Ovary (tissue), 9 donors: ENCODE data around the gene SDHAF1. TPM values are rescaled to one million over a fixed set of nuclear protein-coding genes. Genes with fewer than 3 reads are reported as not detected.

Experiments
- DNase-seq, 5 donors: peaks; one replicate each; pipeline ENCODE4 v3.0.0-alpha.2; 2019 to 2020
- H3K27ac ChIP-seq, 2 donors: fragments of 200-600 bp; one replicate each; pipeline versions ENCODE4 v1.5.1 to v1.8.0; 2019 to 2022
- H3K27me3 ChIP-seq: fragments of 200-600 bp; one replicate; pipeline ENCODE4 v1.8.0; 2022
- H3K36me3 ChIP-seq: fragments of 200-600 bp; sonication (generic); one replicate; pipeline ENCODE4 v1.5.1; 2019
- H3K4me1 ChIP-seq: one replicate; pipeline ENCODE4 v1.8.1; 2013; ENCODE audit warnings: mild to moderate bottlenecking, moderate library complexity; ENCODE audit not compliant: insufficient read depth
- H3K4me3 ChIP-seq: fragments of 200-600 bp; sonication (generic); one replicate; pipeline ENCODE4 v1.5.1; 2017
- H3K9me3 ChIP-seq, 2 donors: fragments of 200-600 bp in 1 of 2; sonication (generic) in 1 of 2; one replicate each; pipeline versions ENCODE4 v1.5.1 to v1.8.1; 2013 to 2019; ENCODE audit warnings: mild to moderate bottlenecking in 1 of 2, moderate library complexity in 1 of 2
- CTCF ChIP-seq, 3 donors: fragments of 450-650 bp in 2 of 3; fragments of 200-600 bp in 1 of 3; IDR thresholded peaks; one replicate each; pipeline versions ENCODE4 v1.5.1 to v1.8.0; 2016 to 2022; ENCODE audit warnings: antibody characterized with exemption in 3 of 3, mild to moderate bottlenecking in 1 of 3
- EP300 ChIP-seq: sonication (generic); formaldehyde crosslinking; IDR thresholded peaks from one replicate; pipeline ENCODE4 v1.6.1; 2017; ENCODE audit warnings: antibody characterized with exemption
- POLR2A ChIP-seq: fragments of 450-650 bp; IDR thresholded peaks from one replicate; pipeline ENCODE4 v1.6.1; 2017; ENCODE audit warnings: antibody characterized with exemption, mild to moderate bottlenecking, moderate library complexity
- WGBS, 3 donors: extraction: QIAGEN DNeasy Blood & Tissue Kit in 1 of 3; methylation state at CpG; one replicate each; pipeline versions ENCODE4 v1.1.5 to v1.1.7; 2013 to 2017; 5-methylcytosine and 5-hydroxymethylcytosine counted together
- intact Hi-C, 4 donors: fragments of 100-400 bp; cut with DNase I; formaldehyde crosslinking; loops; one replicate each; pipeline versions ENCODE4 v1.11.0 to v1.15.1; 2022 to 2023
- polyA plus RNA-seq, 2 donors: library from polyadenylated mRNA; stranded (reverse); fragments of 200-250 nt in 1 of 2; fragments of 350-450 nt in 1 of 2; fragmentation: Illumina TruSeq in 1 of 2; extraction: RNeasy Lipid Tissue Mini Kit (QIAGEN cat#74804) in 1 of 2; gene quantifications; one replicate each; pipeline ENCODE4 v1.2.3, GENCODE V29; 2013 to 2014
- total RNA-seq, 7 donors: library from RNA; depleted of rRNA in 2 of 7; stranded (reverse); fragments of >200 nt in 2 of 7; fragmentation: NEBNext Ultra II Directional in 3 of 7; extraction: Animal tissue kit (Norgen Biotek cat#: 25700) in 3 of 7; gene quantifications; one replicate each; pipeline versions ENCODE4 v1.1.0 to v1.2.4, GENCODE V29; 2016 to 2023
- donor health status: DM: no; HTN: no; CAD: no; lungs with moderate emphysema.
- donor health status: DM: no; HTN: no; CAD: no.
- donor health status: Bipolar disorder and iron deficiency.
- donor health status: DM: yes; HTN: yes; CAD: no.
- donor health status: DM: no; HTN: no; CAD: no.
- donor health status: DM: yes; HTN: yes; CAD: no.

Gene SDHAF1
- total and polyA plus RNA-seq, 9 donors, result 11.2 to 78.6 (median 20.2) TPM

DNA sequence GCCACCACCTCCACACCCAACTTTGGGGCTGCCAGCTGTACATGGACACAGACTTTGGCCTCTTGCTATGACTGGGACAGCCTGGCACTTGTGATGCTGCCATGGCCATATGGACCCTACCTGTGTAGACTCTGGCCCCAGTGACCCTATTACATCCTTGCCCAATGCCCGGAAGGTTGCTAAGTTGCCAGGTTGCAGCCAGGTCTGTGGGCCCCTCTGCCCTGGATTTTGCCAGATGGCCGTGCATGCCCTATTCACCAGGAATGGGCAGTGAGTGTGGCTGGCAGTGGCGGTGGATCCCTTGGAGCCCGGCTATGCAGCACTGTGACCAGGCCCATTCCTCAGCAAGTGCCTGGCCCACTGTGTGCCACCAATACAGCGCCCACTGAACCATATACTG lies 8.9 kb upstream of the SDHAF1 start:
- H3K27me3 ChIP-seq, result no peaks in the 10 kb centered on the region
- no peaks in the 10 kb centered on the region for H3K9me3 ChIP-seq
- 89 to 93% (median 91%) methylated on average over 5 of the region's 5 CpGs for WGBS, 3 donors
- no peak for TF ChIP-seq CTCF (IDR thresholded peaks at IDR 0.05)
- TF ChIP-seq EP300, result no peak
- no peak for TF ChIP-seq POLR2A
- intact Hi-C loops, result no loop called here
- H3K27ac ChIP-seq, result no peak overlapping the region
- DNase-seq, result no peak
- no peaks in the 10 kb centered on the region for H3K4me1 ChIP-seq
- no peaks in the 10 kb centered on the region for H3K36me3 ChIP-seq
- no peak overlapping the region for H3K4me3 ChIP-seq

- no peaks in the 10 kb centered on the region for H3K36me3 ChIP-seq
- TF ChIP-seq EP300 (no peak), CTCF (IDR thresholded peaks at IDR 0.05) (no peak), POLR2A (no peak)
- H3K9me3 ChIP-seq, result no peaks in the 10 kb centered on the region
- H3K27me3 ChIP-seq, result no peaks in the 10 kb centered on the region
- no peak overlapping the region for H3K27ac ChIP-seq
- intact Hi-C loops, result no loop called here
- H3K4me1 ChIP-seq, result no peaks in the 10 kb centered on the region
- no peak for DNase-seq
- H3K4me3 ChIP-seq, result no peak overlapping the region
- 6 to 7% (median 6%) methylated on average over 54 of the region's 54 CpGs for WGBS, 3 donors
Observed at GRCh38 chr19:35986664-35987570, 8.1 kb upstream of the SDHAF1 start.

GRCh38 chr19:35987571-35987896 lies 7.5 kb upstream of the SDHAF1 start:
- no peak overlapping the region for H3K27ac ChIP-seq
- no peak for DNase-seq
- TF ChIP-seq EP300, result no peak
- TF ChIP-seq CTCF (IDR thresholded peaks at IDR 0.05), result no peak
- TF ChIP-seq POLR2A, result no peak
- H3K4me3 ChIP-seq, result no peak overlapping the region
- intact Hi-C loops, result no loop called here
- no peaks in the 10 kb centered on the region for H3K4me1 ChIP-seq
- WGBS, 3 donors, result 20 to 26% (median 21%) methylated on average over 8 of the region's 8 CpGs
- no peaks in the 10 kb centered on the region for H3K9me3 ChIP-seq
- H3K36me3 ChIP-seq, result no peaks in the 10 kb centered on the region
- no peaks in the 10 kb centered on the region for H3K27me3 ChIP-seq

DNA sequence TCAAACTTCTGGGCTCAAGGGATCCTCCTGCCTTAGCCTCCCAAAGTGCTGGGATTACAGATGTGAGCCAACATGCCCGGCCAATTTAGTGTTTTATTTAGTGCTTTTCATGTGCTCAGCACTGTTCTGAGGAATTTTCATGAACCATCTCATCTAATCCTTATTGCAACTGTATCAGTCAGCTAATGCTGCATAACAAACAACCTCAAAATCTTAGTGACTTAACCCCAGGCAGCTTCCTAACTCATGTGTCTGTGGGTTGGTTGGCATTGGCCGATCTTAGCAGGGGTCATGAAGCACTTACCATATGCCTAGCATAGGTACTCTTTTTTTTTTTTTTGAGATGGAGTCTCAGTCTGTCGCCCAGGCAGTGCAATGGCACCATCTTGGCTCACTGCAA lies 6.2 kb upstream of the SDHAF1 start:
- Histone ChIP-seq H3K4me3 (no peak overlapping the region), H3K27me3 (no peaks in the 10 kb centered on the region), H3K4me1 (no peaks in the 10 kb centered on the region), H3K27ac (no peak overlapping the region), H3K9me3 (no peaks in the 10 kb centered on the region), H3K36me3 (no peaks in the 10 kb centered on the region)
- DNase-seq, result no peak
- TF ChIP-seq EP300, result no peak
- TF ChIP-seq CTCF (IDR thresholded peaks at IDR 0.05), result no peak
- no peak for TF ChIP-seq POLR2A
- WGBS, 3 donors, result 86 to 88% (median 87%) methylated on average over 3 of the region's 3 CpGs
- intact Hi-C loops, result no loop called here
